H9 (cell line): ENCODE results near the gene ASIC3. TPM values are rescaled to one million over a fixed set of nuclear protein-coding genes. Genes with fewer than 3 reads are reported as not detected.

Source experiments
- DNase-seq: peaks from one replicate; pipeline ENCODE4 v3.0.0-alpha.2; 2017
- H2AFZ ChIP-seq: one replicate; pipeline ENCODE4 v1.6.1; 2013; ENCODE audit warnings: mild to moderate bottlenecking, low read length, control low read depth, moderate library complexity
- H2AK5ac ChIP-seq: 2 replicates; pipeline ENCODE4 v1.6.1; 2013; ENCODE audit warnings: low read length, control low read depth, mixed read lengths; ENCODE audit not compliant: insufficient read length
- H2BK120ac ChIP-seq: one replicate; pipeline ENCODE4 v1.6.1; 2013; ENCODE audit warnings: low read depth, mild to moderate bottlenecking, low read length, control low read depth, inconsistent platforms; ENCODE audit not compliant: poor library complexity, severe bottlenecking
- H2BK12ac ChIP-seq: 2 replicates; pipeline ENCODE4 v1.6.1; 2013; ENCODE audit warnings: low read length, control low read depth, mixed read lengths, low read depth; ENCODE audit not compliant: insufficient read length
- H2BK15ac ChIP-seq: 2 replicates; pipeline ENCODE4 v1.6.1; 2013; ENCODE audit warnings: low read depth, low read length, control low read depth
- H2BK20ac ChIP-seq: one replicate; pipeline ENCODE4 v1.6.1; 2013; ENCODE audit warnings: low read depth, mild to moderate bottlenecking, low read length, control low read depth, inconsistent platforms; ENCODE audit not compliant: poor library complexity, severe bottlenecking
- H2BK5ac ChIP-seq: 2 replicates; pipeline ENCODE4 v1.6.1; 2013; ENCODE audit warnings: low read length, control low read depth, mixed read lengths; ENCODE audit not compliant: insufficient read length
- H3K14ac ChIP-seq: 2 replicates; pipeline ENCODE4 v1.6.1; 2013; ENCODE audit warnings: low read length, control low read depth; ENCODE audit not compliant: insufficient read depth
- H3K18ac ChIP-seq: 2 replicates; pipeline ENCODE4 v1.6.1; 2013; ENCODE audit warnings: low read depth, mild to moderate bottlenecking, mixed read lengths, low read length, control low read depth; ENCODE audit not compliant: insufficient read length
- H3K23ac ChIP-seq: 2 replicates; pipeline ENCODE4 v1.6.1; 2013; ENCODE audit warnings: low read length, control low read depth, mixed read lengths, low read depth; ENCODE audit not compliant: insufficient read length
- H3K23me2 ChIP-seq: 2 replicates; pipeline ENCODE4 v1.6.1; 2013; ENCODE audit warnings: low read depth, mild to moderate bottlenecking, mixed read lengths, low read length, control low read depth; ENCODE audit not compliant: insufficient read length, poor library complexity, severe bottlenecking
- H3K27ac ChIP-seq: 2 replicates; pipeline ENCODE4 v1.5.1; 2013; ENCODE audit warnings: low read length, control low read depth, mixed read lengths, low read depth; ENCODE audit not compliant: insufficient read length
- H3K27me3 ChIP-seq: 2 replicates; pipeline ENCODE4 v1.6.1; 2013; ENCODE audit warnings: low read length, control low read depth, inconsistent platforms; ENCODE audit not compliant: insufficient read depth
- H3K4ac ChIP-seq: 2 replicates; pipeline ENCODE4 v1.6.1; 2013; ENCODE audit warnings: low read depth, mild to moderate bottlenecking, control low read depth, inconsistent platforms, low read length, moderate library complexity
- H3K4me1 ChIP-seq: 2 replicates; pipeline ENCODE4 v1.6.1; 2013; ENCODE audit warnings: low read length, control low read depth, inconsistent platforms; ENCODE audit not compliant: insufficient read depth
- H3K4me2 ChIP-seq: 2 replicates; pipeline ENCODE4 v1.6.1; 2013; ENCODE audit warnings: low read length, control low read depth, mixed read lengths; ENCODE audit not compliant: insufficient read length, insufficient read depth
- H3K56ac ChIP-seq: 2 replicates; pipeline ENCODE4 v1.6.1; 2013; ENCODE audit warnings: low read depth, mild to moderate bottlenecking, mixed read lengths, low read length, control low read depth; ENCODE audit not compliant: insufficient read length
- H3K79me1 ChIP-seq: 2 replicates; pipeline ENCODE4 v1.6.1; 2013; ENCODE audit warnings: low read depth, mild to moderate bottlenecking, moderate library complexity, low read length, control low read depth, inconsistent platforms; ENCODE audit not compliant: insufficient read depth, poor library complexity, severe bottlenecking
- H3K79me2 ChIP-seq: 2 replicates; pipeline ENCODE4 v1.6.1; 2013; ENCODE audit warnings: low read length, control low read depth, inconsistent platforms; ENCODE audit not compliant: insufficient read depth
- H3K9ac ChIP-seq: 2 replicates; pipeline ENCODE4 v1.6.1; 2013; ENCODE audit warnings: low read length, control low read depth, mixed read lengths; ENCODE audit not compliant: insufficient read length; ENCODE audit errors: extremely low read depth
- H3K9me3 ChIP-seq: one replicate; pipeline ENCODE4 v1.6.1; 2013; ENCODE audit warnings: low read depth, low read length, inconsistent platforms; ENCODE audit not compliant: control insufficient read depth
- H3T11ph ChIP-seq: one replicate; pipeline ENCODE4 v1.6.1; 2013; ENCODE audit warnings: mild to moderate bottlenecking, low read length, control low read depth, inconsistent platforms
- H4K20me1 ChIP-seq: one replicate; pipeline ENCODE4 v1.6.1; 2013; ENCODE audit not compliant: control insufficient read depth, insufficient read length, insufficient read depth
- H4K5ac ChIP-seq: 2 replicates; pipeline ENCODE4 v1.6.1; 2013; ENCODE audit warnings: low read depth, mild to moderate bottlenecking, mixed read lengths, low read length, control low read depth; ENCODE audit not compliant: insufficient read length
- H4K8ac ChIP-seq: replicated peaks from 2 replicates; pipeline ENCODE4 v1.6.1; 2013; ENCODE audit warnings: low read length, control low read depth, mixed read lengths, low read depth; ENCODE audit not compliant: insufficient read length
- H4K91ac ChIP-seq: 2 replicates; pipeline ENCODE4 v1.6.1; 2013; ENCODE audit warnings: low read depth, mild to moderate bottlenecking, moderate library complexity, mixed read lengths, low read length, control low read depth; ENCODE audit not compliant: insufficient read length
- H3K27ac Mint-ChIP-seq, 3 experiments: 2 replicates in 2 of 3; 3 replicates in 1 of 3; pipeline ENCODE4 v1.8.0; 2020 to 2021; ENCODE audit warnings: mixed read lengths in 3 of 3, mild to moderate bottlenecking in 1 of 3, moderate library complexity in 1 of 3
- H3K27me3 Mint-ChIP-seq: 2 replicates; pipeline ENCODE4 v1.8.0; 2021; ENCODE audit warnings: low read depth, mild to moderate bottlenecking, moderate library complexity, mixed read lengths
- H3K36me3 Mint-ChIP-seq, 3 experiments: 2 replicates in 2 of 3; 3 replicates in 1 of 3; pipeline ENCODE4 v1.8.0; 2020 to 2021; ENCODE audit warnings: low read depth in 3 of 3, mixed read lengths in 3 of 3; ENCODE audit not compliant: insufficient read depth in 1 of 3
- H3K4me1 Mint-ChIP-seq, 2 experiments: 2 replicates each; pipeline ENCODE4 v1.8.0; 2020; ENCODE audit warnings: mixed read lengths in 2 of 2
- H3K4me3 Mint-ChIP-seq, 2 experiments: 2 replicates in 1 of 2; 3 replicates in 1 of 2; pipeline ENCODE4 v1.8.0; 2020 to 2021; ENCODE audit warnings: mild to moderate bottlenecking in 2 of 2, mixed read lengths in 2 of 2, moderate library complexity in 1 of 2
- H3K9me3 Mint-ChIP-seq, 2 experiments: 2 replicates in 1 of 2; 3 replicates in 1 of 2; pipeline ENCODE4 v1.8.0; 2020; ENCODE audit warnings: mild to moderate bottlenecking in 2 of 2, mixed read lengths in 2 of 2, moderate library complexity in 1 of 2
- WGBS: extraction: QIAGEN DNeasy Blood & Tissue Kit; methylation state at CpG from one replicate; pipeline ENCODE4 v1.1.7; 2013; ENCODE audit warnings: missing lambda C conversion rate, low lambda C conversion rate, mixed read lengths; ENCODE audit not compliant: insufficient read length; ENCODE audit errors: extremely low coverage; 5-methylcytosine and 5-hydroxymethylcytosine counted together
- total RNA-seq: library from RNA; stranded (reverse); gene quantifications from 2 replicates; pipeline ENCODE4 v1.2.1, GENCODE V29; 2021
- TF ChIP-seq, protein P1 (sequence below): fragments of 200-600 bp; sonication (generic); conservative IDR thresholded peaks from 3 replicates; pipeline ENCODE4 v1.8.0; 2021; ENCODE audit warnings: antibody characterized with exemption, mild to moderate bottlenecking

Gene ASIC3
- total RNA-seq, 1 experiment from 2014 or later: 1.7 TPM

- Histone ChIP-seq H3K23me2 (no peaks in the 10 kb centered on the region), H2BK12ac (no peak overlapping the region), H2BK20ac (no peak overlapping the region), H3K79me2 (no peaks in the 10 kb centered on the region; the same call in 1 of the 2 replicates), H2AK5ac (no peak overlapping the region), H4K20me1 (no peaks in the 10 kb centered on the region), H2AFZ (no peak overlapping the region), H3T11ph (no peak overlapping the region), H3K4ac (no peak overlapping the region), H3K27me3 (no peaks in the 10 kb centered on the region), H3K27ac (no peak overlapping the region), H3K56ac (no peak overlapping the region), H4K5ac (no peak overlapping the region), H3K9ac (no peak overlapping the region), H3K14ac (no peak overlapping the region), H3K4me2 (no peak overlapping the region), H2BK15ac (no peak overlapping the region), H2BK5ac (no peak overlapping the region), H4K8ac (no peak overlapping the region), H4K91ac (no peak overlapping the region), H3K4me1 (no peaks in the 10 kb centered on the region), H3K9me3 (no peaks in the 10 kb centered on the region), H3K18ac (no peak overlapping the region), H2BK120ac (no peak overlapping the region), H3K23ac (no peak overlapping the region), H3K79me1 (no peaks in the 10 kb centered on the region)
- TF ChIP-seq, protein P1, sequence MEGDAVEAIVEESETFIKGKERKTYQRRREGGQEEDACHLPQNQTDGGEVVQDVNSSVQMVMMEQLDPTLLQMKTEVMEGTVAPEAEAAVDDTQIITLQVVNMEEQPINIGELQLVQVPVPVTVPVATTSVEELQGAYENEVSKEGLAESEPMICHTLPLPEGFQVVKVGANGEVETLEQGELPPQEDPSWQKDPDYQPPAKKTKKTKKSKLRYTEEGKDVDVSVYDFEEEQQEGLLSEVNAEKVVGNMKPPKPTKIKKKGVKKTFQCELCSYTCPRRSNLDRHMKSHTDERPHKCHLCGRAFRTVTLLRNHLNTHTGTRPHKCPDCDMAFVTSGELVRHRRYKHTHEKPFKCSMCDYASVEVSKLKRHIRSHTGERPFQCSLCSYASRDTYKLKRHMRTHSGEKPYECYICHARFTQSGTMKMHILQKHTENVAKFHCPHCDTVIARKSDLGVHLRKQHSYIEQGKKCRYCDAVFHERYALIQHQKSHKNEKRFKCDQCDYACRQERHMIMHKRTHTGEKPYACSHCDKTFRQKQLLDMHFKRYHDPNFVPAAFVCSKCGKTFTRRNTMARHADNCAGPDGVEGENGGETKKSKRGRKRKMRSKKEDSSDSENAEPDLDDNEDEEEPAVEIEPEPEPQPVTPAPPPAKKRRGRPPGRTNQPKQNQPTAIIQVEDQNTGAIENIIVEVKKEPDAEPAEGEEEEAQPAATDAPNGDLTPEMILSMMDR: no peak
- WGBS: no CpG with 5 or more reads among the region's 7 CpGs
- Mint-ChIP-seq H3K36me3 (peaks cover 22 to 46% (median 45%) of the 10 kb centered on the region in 3 experiments), H3K27ac (peak overlapping the region in 1 of 3 experiments; percentile 72; a peak in 2 of 7 replicates), H3K27me3 (peaks cover 1% of the 10 kb centered on the region; the same call in 1 of the 2 replicates), H3K9me3 (no peaks in the 10 kb centered on the region), H3K4me1 (peaks cover 24 to 31% of the 10 kb centered on the region in 2 experiments), H3K4me3 (no peak overlapping the region)
- DNase-seq: no peak
These were observed 27.3 kb downstream of the ASIC3 start for GRCh38 chr7:151075662-151075971.
